ENCODE results near the gene GABBR2.

Gene GABBR2

GRCh38 chr9:98745470-98745869 is 36.7 kb upstream of the GABBR2 start:
- Mint-ChIP-seq H3K4me1 (no peaks in the 10 kb centered on the region), H3K27me3 (ENCODE audit: low read depth, poor library complexity) (no peaks in the 10 kb centered on the region), H3K27ac (peak overlapping the region; percentile 51)

GRCh38 chr9:98743818-98744611 is 35.3 kb upstream of the GABBR2 start:
- Mint-ChIP-seq H3K27me3 (ENCODE audit: low read depth, poor library complexity) (no peaks in the 10 kb centered on the region), H3K9me3 (peaks cover 4% of the 10 kb centered on the region), H3K4me3 (no peak overlapping the region), H3K36me3 (ENCODE audit: low read depth) (peaks cover 40% of the 10 kb centered on the region), H3K27ac (no peak overlapping the region), H3K4me1 (no peaks in the 10 kb centered on the region)
- DNase-seq, result no peak
- no peak for TF ChIP-seq CTCF (IDR thresholded peaks at IDR 0.05)

More at GRCh38 chr9:98745470-98745869, 36.7 kb upstream of the GABBR2 start:
- Mint-ChIP-seq H3K36me3 (ENCODE audit: low read depth) (peaks cover 43% of the 10 kb centered on the region), H3K4me3 (no peak overlapping the region), H3K9me3 (no peaks in the 10 kb centered on the region)
- TF ChIP-seq CTCF (IDR thresholded peaks at IDR 0.05), result no peak
- DNase-seq, result no peak

GRCh38 chr9:98743329-98743728 is 34.6 kb upstream of the GABBR2 start:
- Mint-ChIP-seq H3K9me3 (peaks cover 11% of the 10 kb centered on the region), H3K27ac (no peak overlapping the region), H3K36me3 (ENCODE audit: low read depth) (peaks cover 40% of the 10 kb centered on the region), H3K4me3 (no peak overlapping the region), H3K4me1 (no peaks in the 10 kb centered on the region), H3K27me3 (ENCODE audit: low read depth, poor library complexity) (no peaks in the 10 kb centered on the region)
- no peak for TF ChIP-seq CTCF (IDR thresholded peaks at IDR 0.05)
- DNase-seq, result no peak

- H3K4me1 Mint-ChIP-seq, result no peaks in the 10 kb centered on the region
- DNase-seq, result no peak
- H3K27ac Mint-ChIP-seq, result no peak overlapping the region
- no peaks in the 10 kb centered on the region for H3K27me3 Mint-ChIP-seq (ENCODE audit: low read depth, poor library complexity)
- no peak overlapping the region for H3K4me3 Mint-ChIP-seq
- peaks cover 42% of the 10 kb centered on the region for H3K36me3 Mint-ChIP-seq (ENCODE audit: low read depth)
- H3K9me3 Mint-ChIP-seq, result peaks cover 18% of the 10 kb centered on the region
- no peak for TF ChIP-seq CTCF (IDR thresholded peaks at IDR 0.05)
Measured at GRCh38 chr9:98742325-98743280, 33.9 kb upstream of the GABBR2 start.

GRCh38 chr9:98740226-98740881 is 31.6 kb upstream of the GABBR2 start:
- H3K9me3 Mint-ChIP-seq, result peaks cover 24% of the 10 kb centered on the region
- no peak for TF ChIP-seq CTCF (IDR thresholded peaks at IDR 0.05)
- H3K4me3 Mint-ChIP-seq, result no peak overlapping the region
- no peak for DNase-seq
- no peaks in the 10 kb centered on the region for H3K27me3 Mint-ChIP-seq (ENCODE audit: low read depth, poor library complexity)
- H3K27ac Mint-ChIP-seq, result no peak overlapping the region
- H3K4me1 Mint-ChIP-seq, result no peaks in the 10 kb centered on the region
- H3K36me3 Mint-ChIP-seq (ENCODE audit: low read depth), result peaks cover 57% of the 10 kb centered on the region

All from nephron progenitor cell (in vitro differentiated cells).